BJ (cell line): ENCODE measurements around the gene DCUN1D1. TPM values are rescaled to one million over a fixed set of nuclear protein-coding genes. Genes with fewer than 3 reads are reported as not detected.

Experiments used
- CTCF ChIA-PET: fragments of 350-600 bp; formaldehyde crosslinking; extraction: SDS; loops from one replicate; lab custom pipeline; 2021; ENCODE audit warnings: antibody characterized with exemption, inconsistent platforms; lab: Yijun Ruan, JAX
- POLR2A ChIA-PET: fragments of 300-600 bp; sonication (Branson Sonifier 250); formaldehyde crosslinking; extraction: SDS; loops from one replicate; lab custom pipeline; 2021; ENCODE audit warnings: antibody characterized with exemption; lab: Charles Lee
- DNase-seq: peaks from one replicate; pipeline ENCODE4 v3.0.0-alpha.2; 2011; ENCODE audit warnings: low read depth
- H3K27me3 ChIP-seq: 2 replicates; pipeline ENCODE4 v1.6.0; 2011; ENCODE audit warnings: low read length; ENCODE audit not compliant: control insufficient read depth, insufficient read depth
- H3K36me3 ChIP-seq: 2 replicates; pipeline ENCODE4 v1.5.1; 2011; ENCODE audit warnings: low read length; ENCODE audit not compliant: control insufficient read depth, insufficient read depth
- H3K4me3 ChIP-seq: 2 replicates; pipeline ENCODE4 v1.5.1; 2011; ENCODE audit warnings: low read depth, mild to moderate bottlenecking, control low read depth, low read length
- polyA plus RNA-seq: library from polyadenylated mRNA; depleted of rRNA; stranded (reverse); fragments of >200 nt; gene quantifications from 2 replicates; pipeline ENCODE4 v1.2.3, GENCODE V29; 2011
- TF ChIP-seq, protein P1 (sequence below): IDR thresholded peaks from 2 replicates; pipeline ENCODE4 v1.5.1; 2011; ENCODE audit warnings: low read depth, mild to moderate bottlenecking, control low read depth, inconsistent platforms, low read length, moderate library complexity; ENCODE audit not compliant: insufficient read depth

The DCUN1D1 gene
- polyA plus RNA-seq, 1 experiment = 6.1 TPM

DNA sequence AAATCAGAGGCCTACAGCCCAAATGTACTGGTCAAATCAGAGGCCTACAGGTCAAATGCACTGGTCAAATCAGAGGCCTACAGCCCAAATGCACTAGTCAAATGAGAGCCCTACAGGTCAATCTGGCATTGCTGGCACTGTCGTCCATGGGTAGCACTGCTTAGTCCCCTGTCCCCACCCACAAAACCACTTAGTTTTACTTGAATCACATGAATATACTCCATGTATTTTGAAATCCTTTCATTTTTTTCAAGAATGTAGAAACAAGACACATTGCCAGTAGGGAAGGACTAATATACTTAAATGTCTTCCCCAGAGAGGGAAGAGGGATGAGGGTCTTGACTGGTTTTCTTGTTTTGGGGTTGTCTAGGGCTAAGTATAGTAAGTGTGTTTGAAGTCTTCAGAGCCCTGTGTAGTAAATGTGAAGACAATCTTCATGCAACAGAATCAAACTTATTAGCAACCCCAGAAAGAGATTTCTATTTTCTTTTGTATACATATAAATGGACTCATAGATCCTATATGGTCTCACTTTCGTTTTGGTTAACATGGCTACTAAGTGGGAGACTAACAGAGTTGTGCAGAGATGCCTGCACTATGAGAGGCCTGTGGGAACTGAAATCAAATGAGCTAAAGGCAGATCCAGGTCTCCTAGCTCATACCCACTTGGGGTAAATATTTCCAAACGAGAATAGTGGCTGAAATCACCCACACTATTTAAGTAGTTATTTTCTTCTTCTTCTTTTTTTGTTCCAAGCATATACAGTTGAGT is 38.3 kb upstream of the DCUN1D1 start:
- no peak for DNase-seq
- TF ChIP-seq, protein P1, sequence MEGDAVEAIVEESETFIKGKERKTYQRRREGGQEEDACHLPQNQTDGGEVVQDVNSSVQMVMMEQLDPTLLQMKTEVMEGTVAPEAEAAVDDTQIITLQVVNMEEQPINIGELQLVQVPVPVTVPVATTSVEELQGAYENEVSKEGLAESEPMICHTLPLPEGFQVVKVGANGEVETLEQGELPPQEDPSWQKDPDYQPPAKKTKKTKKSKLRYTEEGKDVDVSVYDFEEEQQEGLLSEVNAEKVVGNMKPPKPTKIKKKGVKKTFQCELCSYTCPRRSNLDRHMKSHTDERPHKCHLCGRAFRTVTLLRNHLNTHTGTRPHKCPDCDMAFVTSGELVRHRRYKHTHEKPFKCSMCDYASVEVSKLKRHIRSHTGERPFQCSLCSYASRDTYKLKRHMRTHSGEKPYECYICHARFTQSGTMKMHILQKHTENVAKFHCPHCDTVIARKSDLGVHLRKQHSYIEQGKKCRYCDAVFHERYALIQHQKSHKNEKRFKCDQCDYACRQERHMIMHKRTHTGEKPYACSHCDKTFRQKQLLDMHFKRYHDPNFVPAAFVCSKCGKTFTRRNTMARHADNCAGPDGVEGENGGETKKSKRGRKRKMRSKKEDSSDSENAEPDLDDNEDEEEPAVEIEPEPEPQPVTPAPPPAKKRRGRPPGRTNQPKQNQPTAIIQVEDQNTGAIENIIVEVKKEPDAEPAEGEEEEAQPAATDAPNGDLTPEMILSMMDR = no peak
- H3K27me3 ChIP-seq = no peaks in the 10 kb centered on the region
- no peak overlapping the region for H3K4me3 ChIP-seq
- peaks cover 6% of the 10 kb centered on the region for H3K36me3 ChIP-seq
- POLR2A ChIA-PET = no interaction called here
- CTCF ChIA-PET = no interaction called here

DNA sequence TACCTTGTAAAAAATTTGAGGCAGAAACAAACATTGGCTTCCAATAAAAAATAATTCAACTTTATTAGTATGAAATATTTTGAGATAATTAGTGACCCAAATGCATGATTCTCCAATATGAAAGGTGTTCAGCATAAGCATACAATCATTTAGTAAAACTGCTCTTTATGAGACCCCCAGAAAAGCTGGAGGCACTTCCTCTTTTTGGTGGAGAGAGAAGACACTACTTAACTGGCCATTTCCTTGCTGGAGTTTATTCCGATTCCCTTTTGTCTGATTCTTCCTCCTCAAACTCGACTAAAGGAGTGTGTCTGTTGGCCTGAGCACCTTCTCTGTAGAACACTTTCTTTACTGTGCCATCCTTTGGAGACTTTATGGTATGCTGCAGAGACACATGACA is 34.8 kb upstream of the DCUN1D1 start:
- TF ChIP-seq, protein P1 = no peak
- Histone ChIP-seq H3K4me3 (no peak overlapping the region), H3K36me3 (peaks cover 1% of the 10 kb centered on the region; the same call in 1 of the 2 replicates), H3K27me3 (no peaks in the 10 kb centered on the region)
- POLR2A ChIA-PET = interaction anchor here (0.6 kb wide), 1 partner anchor 236 kb away, joined by 3 read pairs; no protein-coding TSS in a partner anchor
- DNase-seq = no peak
- CTCF ChIA-PET = interaction anchor here (0.6 kb wide), 1 partner anchor 367 kb away, joined by 3 read pairs; no protein-coding TSS in a partner anchor

DNA sequence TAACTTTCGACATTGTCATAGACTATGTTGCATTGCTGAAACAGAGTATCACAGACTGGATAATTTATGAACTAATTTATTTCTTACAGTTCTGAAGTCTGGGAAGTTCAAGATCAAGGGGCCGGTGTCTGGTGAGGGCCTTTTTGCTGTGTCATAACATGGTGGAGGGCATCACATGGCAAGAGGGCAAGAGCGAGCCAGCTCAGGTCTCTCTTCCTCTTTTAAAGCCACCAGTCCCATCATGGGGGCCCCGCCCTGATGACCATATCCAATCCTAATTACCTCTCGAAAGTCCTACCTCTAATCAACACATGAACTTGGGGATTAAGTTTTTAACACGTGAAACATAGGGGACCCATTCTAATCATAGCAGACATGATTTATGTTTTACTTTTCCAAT is 33.5 kb upstream of the DCUN1D1 start:
- ChIA-PET CTCF (no interaction called here), POLR2A (no interaction called here)
- H3K27me3 ChIP-seq = no peaks in the 10 kb centered on the region
- DNase-seq = no peak
- no peak overlapping the region for H3K4me3 ChIP-seq
- TF ChIP-seq, protein P1 = no peak
- peaks cover 1% of the 10 kb centered on the region; the same call in 1 of the 2 replicates for H3K36me3 ChIP-seq

DNA sequence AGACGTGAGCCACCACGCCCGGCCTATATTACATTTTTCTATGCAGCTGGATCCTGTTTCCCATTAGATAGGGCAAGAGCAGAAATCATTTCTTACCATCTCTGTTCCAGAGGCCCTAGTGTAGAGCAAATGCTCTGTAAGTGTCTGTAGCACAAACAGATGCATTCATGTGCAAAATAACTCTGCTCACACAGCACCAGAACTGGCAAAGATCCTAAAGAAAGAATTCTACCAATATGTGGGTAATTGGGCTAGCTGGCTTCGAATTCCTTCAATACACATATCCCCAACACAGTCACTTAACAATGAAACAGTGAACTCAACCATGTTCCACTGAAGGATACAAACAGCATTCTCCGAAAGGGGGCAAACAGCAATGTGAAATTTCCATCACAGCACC is 32.7 kb upstream of the DCUN1D1 start:
- no peak overlapping the region for H3K4me3 ChIP-seq
- no peaks in the 10 kb centered on the region for H3K27me3 ChIP-seq
- DNase-seq = no peak
- TF ChIP-seq, protein P1 = no peak
- no peaks in the 10 kb centered on the region; the same call in 1 of the 2 replicates for H3K36me3 ChIP-seq
- ChIA-PET POLR2A (no interaction called here), CTCF (no interaction called here)

DNA sequence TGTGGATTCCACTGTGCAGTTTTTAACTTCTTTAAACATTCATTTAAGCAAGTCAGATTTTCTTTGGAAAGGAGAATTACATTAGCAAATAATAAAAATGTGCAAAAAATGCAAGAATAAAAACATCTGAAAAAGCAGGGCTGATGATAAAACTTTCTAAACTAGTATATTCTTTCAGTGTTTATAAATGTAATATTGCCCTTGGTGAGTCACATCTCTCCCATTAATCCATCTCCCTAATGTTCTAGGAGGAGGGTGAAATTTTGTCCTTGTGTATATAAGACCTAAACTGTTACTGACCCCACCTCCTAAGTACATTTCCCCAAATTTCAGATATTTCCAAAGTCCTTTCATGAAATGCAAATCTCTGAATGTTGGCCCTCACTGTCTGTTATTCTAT is 28.5 kb upstream of the DCUN1D1 start:
- no peaks in the 10 kb centered on the region for H3K27me3 ChIP-seq
- ChIA-PET POLR2A (no interaction called here), CTCF (no interaction called here)
- no peaks in the 10 kb centered on the region; the same call in 1 of the 2 replicates for H3K36me3 ChIP-seq
- TF ChIP-seq, protein P1 = no peak
- DNase-seq = no peak
- no peak overlapping the region for H3K4me3 ChIP-seq
